Gastrocnemius medialis (tissue), 4 donors: ENCODE measurements around the gene GIPC3.

ENCODE experiments used
- POLR2A ChIP-seq, 2 donors: fragments of 450-650 bp; IDR thresholded peaks; one replicate each; pipeline ENCODE4 v1.6.1; 2017; ENCODE audit warnings: antibody characterized with exemption in 2 of 2, mild to moderate bottlenecking in 2 of 2, moderate library complexity in 2 of 2
- TF ChIP-seq, protein P1 (sequence below), 5 experiments: fragments of 450-650 bp in 3 of 5; fragments of 200-600 bp in 2 of 5; sonication (generic) in 2 of 5; IDR thresholded peaks in 4 of 5; conservative IDR thresholded peaks in 1 of 5; 1 replicate in 4 of 5; 2 replicates in 1 of 5; pipeline ENCODE4 v1.5.1; 2016 to 2019; ENCODE audit warnings: antibody characterized with exemption in 5 of 5, mild to moderate bottlenecking in 3 of 5, moderate library complexity in 3 of 5

- TF ChIP-seq, protein P1, sequence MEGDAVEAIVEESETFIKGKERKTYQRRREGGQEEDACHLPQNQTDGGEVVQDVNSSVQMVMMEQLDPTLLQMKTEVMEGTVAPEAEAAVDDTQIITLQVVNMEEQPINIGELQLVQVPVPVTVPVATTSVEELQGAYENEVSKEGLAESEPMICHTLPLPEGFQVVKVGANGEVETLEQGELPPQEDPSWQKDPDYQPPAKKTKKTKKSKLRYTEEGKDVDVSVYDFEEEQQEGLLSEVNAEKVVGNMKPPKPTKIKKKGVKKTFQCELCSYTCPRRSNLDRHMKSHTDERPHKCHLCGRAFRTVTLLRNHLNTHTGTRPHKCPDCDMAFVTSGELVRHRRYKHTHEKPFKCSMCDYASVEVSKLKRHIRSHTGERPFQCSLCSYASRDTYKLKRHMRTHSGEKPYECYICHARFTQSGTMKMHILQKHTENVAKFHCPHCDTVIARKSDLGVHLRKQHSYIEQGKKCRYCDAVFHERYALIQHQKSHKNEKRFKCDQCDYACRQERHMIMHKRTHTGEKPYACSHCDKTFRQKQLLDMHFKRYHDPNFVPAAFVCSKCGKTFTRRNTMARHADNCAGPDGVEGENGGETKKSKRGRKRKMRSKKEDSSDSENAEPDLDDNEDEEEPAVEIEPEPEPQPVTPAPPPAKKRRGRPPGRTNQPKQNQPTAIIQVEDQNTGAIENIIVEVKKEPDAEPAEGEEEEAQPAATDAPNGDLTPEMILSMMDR (IDR thresholded peaks at IDR 0.05 in 4 of 5, conservative IDR thresholded peaks at IDR 0.05 in 1 of 5), result no peak
- TF ChIP-seq POLR2A (IDR thresholded peaks at IDR 0.05), result no peak
Measured at GRCh38 chr19:3625996-3626472, 40.8 kb downstream of the GIPC3 start.
